Uterus (tissue), 4 donors: ENCODE measurements around the gene DACT2. TPM values are rescaled to one million over a fixed set of nuclear protein-coding genes. Genes with fewer than 3 reads are reported as not detected.
"Not testable (repeated sequence)": the region's sequence is repeated elsewhere in the genome, so short reads cannot be mapped to it uniquely, and the experiment has no call there.

Source experiments
- DNase-seq, 2 donors: peaks; one replicate each; pipeline ENCODE4 v3.0.0-alpha.2; 2019 to 2020
- H3K27ac ChIP-seq, 2 donors: fragments of 200-600 bp; sonication (generic); 1 replicate in 1 of 2; 2 replicates in 1 of 2; pipeline ENCODE4 v1.5.1; 2016 to 2018
- H3K27me3 ChIP-seq, 2 donors: fragments of 200-600 bp; sonication (generic); one replicate each; pipeline ENCODE4 v1.5.1; 2018 to 2019; ENCODE audit warnings: control low read depth in 1 of 2
- H3K36me3 ChIP-seq, 2 donors: fragments of 200-600 bp; sonication (generic); one replicate each; pipeline ENCODE4 v1.5.1; 2019; ENCODE audit warnings: control low read depth in 1 of 2
- H3K4me1 ChIP-seq, 2 donors: fragments of 200-600 bp; sonication (generic); one replicate each; pipeline ENCODE4 v1.5.1; 2018 to 2019; ENCODE audit warnings: control low read depth in 1 of 2
- H3K4me3 ChIP-seq, 2 donors: fragments of 200-600 bp; sonication (generic); 1 replicate in 1 of 2; 2 replicates in 1 of 2; pipeline ENCODE4 v1.5.1; 2018 to 2019; ENCODE audit warnings: mild to moderate bottlenecking in 1 of 2
- H3K9me3 ChIP-seq, 2 donors: fragments of 200-600 bp; sonication (generic); one replicate each; pipeline ENCODE4 v1.5.1; 2019; ENCODE audit warnings: control low read depth in 1 of 2
- POLR2A ChIP-seq, 2 donors: fragments of 450-650 bp; IDR thresholded peaks; one replicate each; pipeline ENCODE4 v1.6.1; 2016; ENCODE audit warnings: antibody characterized with exemption in 2 of 2, mild to moderate bottlenecking in 1 of 2, moderate library complexity in 1 of 2
- intact Hi-C: fragments of 100-400 bp; cut with DNase I; formaldehyde crosslinking; loops from one replicate; pipeline ENCODE4 v1.15.1; 2023; ENCODE audit warnings: low total_unique reads
- total RNA-seq, 4 donors: library from RNA; depleted of rRNA in 3 of 4; stranded (reverse); fragments of >200 nt in 3 of 4; gene quantifications; one replicate each; pipeline versions ENCODE4 v1.1.0 to v1.2.4, GENCODE V29; 2014 to 2023
- TF ChIP-seq, protein P1 (sequence below), 4 experiments: fragments of 200-600 bp in 2 of 4; fragments of 450-650 bp in 2 of 4; sonication (generic) in 2 of 4; IDR thresholded peaks; one replicate each; pipeline ENCODE4 v1.5.1; 2016 to 2019; ENCODE audit warnings: antibody characterized with exemption in 4 of 4, mild to moderate bottlenecking in 2 of 4, moderate library complexity in 1 of 4
- donor health status: DM: yes; HTN: yes; CAD: no.

DACT2 gene
- total RNA-seq, 4 donors from 2014 or later, result 1.4 to 9.6 (median 2.8) TPM; not detected in 1

- Histone ChIP-seq H3K9me3 (no peaks in the 10 kb centered on the region), H3K27me3 (no peaks in the 10 kb centered on the region), H3K27ac (no peak overlapping the region), H3K4me3 (no peak overlapping the region), H3K4me1 (no peaks in the 10 kb centered on the region), H3K36me3 (no peaks in the 10 kb centered on the region)
- TF ChIP-seq, protein P1, sequence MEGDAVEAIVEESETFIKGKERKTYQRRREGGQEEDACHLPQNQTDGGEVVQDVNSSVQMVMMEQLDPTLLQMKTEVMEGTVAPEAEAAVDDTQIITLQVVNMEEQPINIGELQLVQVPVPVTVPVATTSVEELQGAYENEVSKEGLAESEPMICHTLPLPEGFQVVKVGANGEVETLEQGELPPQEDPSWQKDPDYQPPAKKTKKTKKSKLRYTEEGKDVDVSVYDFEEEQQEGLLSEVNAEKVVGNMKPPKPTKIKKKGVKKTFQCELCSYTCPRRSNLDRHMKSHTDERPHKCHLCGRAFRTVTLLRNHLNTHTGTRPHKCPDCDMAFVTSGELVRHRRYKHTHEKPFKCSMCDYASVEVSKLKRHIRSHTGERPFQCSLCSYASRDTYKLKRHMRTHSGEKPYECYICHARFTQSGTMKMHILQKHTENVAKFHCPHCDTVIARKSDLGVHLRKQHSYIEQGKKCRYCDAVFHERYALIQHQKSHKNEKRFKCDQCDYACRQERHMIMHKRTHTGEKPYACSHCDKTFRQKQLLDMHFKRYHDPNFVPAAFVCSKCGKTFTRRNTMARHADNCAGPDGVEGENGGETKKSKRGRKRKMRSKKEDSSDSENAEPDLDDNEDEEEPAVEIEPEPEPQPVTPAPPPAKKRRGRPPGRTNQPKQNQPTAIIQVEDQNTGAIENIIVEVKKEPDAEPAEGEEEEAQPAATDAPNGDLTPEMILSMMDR (IDR thresholded peaks at IDR 0.05), result no peak
- TF ChIP-seq POLR2A (IDR thresholded peaks at IDR 0.05), result no peak
- intact Hi-C loops, result no loop called here
- no peak for DNase-seq
These were observed 46.9 kb downstream of the DACT2 start for GRCh38 chr6:168272415-168273325.

DNA sequence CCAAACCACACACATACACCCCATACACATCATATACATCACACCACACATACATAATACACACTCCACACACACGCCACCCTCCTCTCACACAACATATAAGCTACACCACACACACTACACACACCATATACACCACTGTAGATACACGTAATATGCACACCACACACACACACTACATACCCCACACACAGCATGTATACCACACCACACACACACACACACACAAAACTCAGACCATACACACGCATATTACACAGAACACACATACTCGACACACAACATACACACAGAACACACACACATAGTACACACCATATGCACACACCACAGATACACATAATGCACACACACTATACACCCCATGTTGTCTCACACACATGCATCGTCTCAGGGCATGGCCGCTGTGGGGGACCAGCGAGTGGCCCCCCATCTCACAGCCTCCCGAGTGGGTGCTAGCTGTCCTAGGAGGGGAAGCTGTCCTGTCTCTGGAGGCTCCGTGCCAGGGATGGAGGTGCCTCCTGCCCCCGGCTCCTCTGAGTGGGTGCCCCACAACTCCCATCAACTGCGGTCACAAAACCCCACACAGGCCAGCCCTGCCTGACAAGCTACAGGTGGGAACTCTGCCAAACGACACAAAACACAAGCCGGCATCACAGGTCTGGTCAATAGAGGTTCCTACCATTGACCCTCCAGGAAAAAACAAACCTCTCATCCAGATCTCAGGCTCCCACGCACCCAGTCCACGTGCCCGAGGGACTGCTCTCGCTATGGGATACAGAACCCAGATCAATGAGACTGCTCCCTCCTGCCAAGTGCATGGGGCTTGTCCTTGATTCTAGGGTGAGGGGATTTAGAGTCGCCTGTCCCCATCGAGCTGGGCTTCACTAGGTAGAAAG is 49.1 kb downstream of the DACT2 start:
- H3K27me3 ChIP-seq, result no peaks in the 10 kb centered on the region
- TF ChIP-seq POLR2A (IDR thresholded peaks at IDR 0.05), result no peak
- TF ChIP-seq, protein P1 (IDR thresholded peaks at IDR 0.05), result no peak
- H3K9me3 ChIP-seq, result no peaks in the 10 kb centered on the region
- no peaks in the 10 kb centered on the region for H3K36me3 ChIP-seq
- intact Hi-C loops, result no loop called here
- DNase-seq, result no peak
- H3K27ac ChIP-seq, result no peak overlapping the region
- H3K4me1 ChIP-seq, result no peaks in the 10 kb centered on the region
- H3K4me3 ChIP-seq, result no peak overlapping the region

DNA sequence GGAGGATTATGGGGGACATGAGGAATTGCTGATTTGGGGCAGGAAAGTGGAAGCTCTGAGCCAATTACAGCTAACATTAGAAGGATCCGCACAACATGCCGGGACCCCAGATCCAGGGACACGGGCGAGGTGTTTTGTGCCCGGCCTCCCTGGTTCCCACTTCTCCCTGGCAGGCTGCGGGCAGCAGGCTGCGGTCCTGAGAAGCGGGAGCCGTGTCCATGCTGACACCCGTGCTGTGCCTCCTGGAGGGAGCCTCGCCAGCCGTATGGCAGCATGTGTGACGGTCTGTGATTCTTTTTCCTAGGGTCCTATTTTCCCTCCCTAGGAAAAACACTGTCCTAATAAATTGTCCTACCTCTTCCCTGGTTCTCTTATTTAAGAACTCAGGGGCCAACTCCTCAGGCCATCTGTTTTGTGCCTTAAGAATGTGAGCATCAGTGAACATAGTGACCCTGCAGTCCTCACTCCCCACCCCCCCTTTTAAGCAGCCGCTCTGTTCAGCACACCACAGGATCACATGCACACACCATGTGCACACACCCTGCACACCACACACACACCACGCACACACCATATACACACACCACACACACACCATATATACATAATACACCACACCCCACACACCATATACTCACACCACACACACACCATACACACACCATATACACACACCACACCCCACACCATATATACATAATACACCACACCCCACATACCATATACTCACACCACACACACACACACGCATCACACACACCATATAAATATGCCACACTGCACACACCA is 49.9 kb downstream of the DACT2 start:
- H3K4me3 ChIP-seq, result no peak overlapping the region
- intact Hi-C loops, result no loop called here
- H3K36me3 ChIP-seq, result no peaks in the 10 kb centered on the region
- TF ChIP-seq, protein P1 (IDR thresholded peaks at IDR 0.05), result no peak
- no peak for DNase-seq
- H3K27me3 ChIP-seq, result no peaks in the 10 kb centered on the region
- H3K27ac ChIP-seq, result no peak overlapping the region
- no peaks in the 10 kb centered on the region for H3K4me1 ChIP-seq
- no peaks in the 10 kb centered on the region for H3K9me3 ChIP-seq

GRCh38 chr6:168268755-168269154 is 50.8 kb downstream of the DACT2 start:
- H3K36me3 ChIP-seq, result no peaks in the 10 kb centered on the region
- DNase-seq, result no peak
- H3K27me3 ChIP-seq, result no peaks in the 10 kb centered on the region
- intact Hi-C loops, result no loop called here
- H3K4me3 ChIP-seq, result no peak overlapping the region
- TF ChIP-seq POLR2A (IDR thresholded peaks at IDR 0.05), result no peak
- TF ChIP-seq, protein P1 (IDR thresholded peaks at IDR 0.05), result no peak
- H3K27ac ChIP-seq, result no peak overlapping the region
- H3K4me1 ChIP-seq, result no peaks in the 10 kb centered on the region
- no peaks in the 10 kb centered on the region for H3K9me3 ChIP-seq

DNA sequence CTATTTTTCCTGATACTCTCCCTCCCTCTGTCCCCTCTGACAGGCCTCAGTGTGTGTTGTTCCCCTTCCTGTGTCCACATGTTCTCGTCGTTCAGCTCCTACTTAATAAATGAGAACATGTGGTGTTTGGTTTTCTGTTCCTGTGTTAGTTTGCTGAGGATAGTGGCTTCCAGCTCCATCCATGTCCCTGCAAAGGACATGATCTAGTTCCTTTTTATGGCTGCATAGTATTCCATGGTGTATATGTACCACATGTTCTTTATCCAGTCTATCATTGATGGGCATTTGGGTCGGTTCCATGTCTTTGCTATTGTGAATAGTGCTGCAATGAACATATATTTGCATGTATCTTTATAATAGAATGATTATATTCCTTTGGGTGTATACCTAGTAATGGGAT is 51.8 kb downstream of the DACT2 start:
- DNase-seq, H3K4me1 ChIP-seq, H3K27ac ChIP-seq, H3K9me3 ChIP-seq, H3K27me3 ChIP-seq, H3K4me3 ChIP-seq, intact Hi-C loops, H3K36me3 ChIP-seq: not testable (repeated sequence)
